Tibial nerve (tissue), 4 donors: ENCODE data around the gene DGKA.

Source experiments
- EP300 ChIP-seq, 2 donors: sonication (generic); formaldehyde crosslinking; IDR thresholded peaks; one replicate each; pipeline ENCODE4 v1.6.1; 2017; ENCODE audit warnings: antibody characterized with exemption in 2 of 2, mild to moderate bottlenecking in 1 of 2
- POLR2A ChIP-seq, 2 donors: fragments of 450-650 bp; IDR thresholded peaks; one replicate each; pipeline ENCODE4 v1.6.1; 2017; ENCODE audit warnings: antibody characterized with exemption in 2 of 2, mild to moderate bottlenecking in 2 of 2, moderate library complexity in 2 of 2
- TF ChIP-seq, protein P1 (sequence below), 5 experiments: fragments of 200-600 bp in 3 of 5; fragments of 450-650 bp in 2 of 5; sonication (generic) in 3 of 5; IDR thresholded peaks; one replicate each; pipeline ENCODE4 v1.5.1; 2016 to 2019; ENCODE audit warnings: antibody characterized with exemption in 5 of 5, mild to moderate bottlenecking in 3 of 5, moderate library complexity in 2 of 5

DNA sequence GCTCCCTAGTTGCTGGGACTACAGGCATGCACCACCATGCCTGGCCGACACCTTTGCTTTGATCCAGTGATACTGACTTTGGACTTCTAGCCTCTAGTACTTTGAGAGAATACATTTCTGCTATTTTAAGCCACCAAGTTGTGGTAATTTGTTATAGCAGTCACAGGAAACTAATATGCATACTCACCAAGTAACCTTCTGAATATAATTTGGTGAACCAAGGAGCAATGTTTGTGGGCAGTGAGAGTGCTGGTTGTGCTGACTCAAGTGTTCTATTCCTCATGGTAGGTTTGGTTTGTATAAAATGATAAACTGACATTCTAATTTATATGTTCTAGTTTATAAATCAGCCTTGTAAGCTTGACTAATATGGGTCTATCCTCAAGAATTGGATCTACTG, 45.8 kb upstream of the DGKA start:
- no peak for TF ChIP-seq EP300 (IDR thresholded peaks at IDR 0.05)
- TF ChIP-seq POLR2A (IDR thresholded peaks at IDR 0.05): no peak
- TF ChIP-seq, protein P1, sequence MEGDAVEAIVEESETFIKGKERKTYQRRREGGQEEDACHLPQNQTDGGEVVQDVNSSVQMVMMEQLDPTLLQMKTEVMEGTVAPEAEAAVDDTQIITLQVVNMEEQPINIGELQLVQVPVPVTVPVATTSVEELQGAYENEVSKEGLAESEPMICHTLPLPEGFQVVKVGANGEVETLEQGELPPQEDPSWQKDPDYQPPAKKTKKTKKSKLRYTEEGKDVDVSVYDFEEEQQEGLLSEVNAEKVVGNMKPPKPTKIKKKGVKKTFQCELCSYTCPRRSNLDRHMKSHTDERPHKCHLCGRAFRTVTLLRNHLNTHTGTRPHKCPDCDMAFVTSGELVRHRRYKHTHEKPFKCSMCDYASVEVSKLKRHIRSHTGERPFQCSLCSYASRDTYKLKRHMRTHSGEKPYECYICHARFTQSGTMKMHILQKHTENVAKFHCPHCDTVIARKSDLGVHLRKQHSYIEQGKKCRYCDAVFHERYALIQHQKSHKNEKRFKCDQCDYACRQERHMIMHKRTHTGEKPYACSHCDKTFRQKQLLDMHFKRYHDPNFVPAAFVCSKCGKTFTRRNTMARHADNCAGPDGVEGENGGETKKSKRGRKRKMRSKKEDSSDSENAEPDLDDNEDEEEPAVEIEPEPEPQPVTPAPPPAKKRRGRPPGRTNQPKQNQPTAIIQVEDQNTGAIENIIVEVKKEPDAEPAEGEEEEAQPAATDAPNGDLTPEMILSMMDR (IDR thresholded peaks at IDR 0.05): no peak
